NCI-H2107 treated with DMSO at 0.1 percent for 48 hours (cell line): ENCODE data around the gene STX17.
"Not testable (repeated sequence)": the region's sequence is repeated elsewhere in the genome, so short reads cannot be mapped to it uniquely, and the experiment has no call there.

Experiments
- DNase-seq: peaks from one replicate; lab custom pipeline; 2025; ENCODE audit not compliant: unreplicated experiment; lab: John Stamatoyannopoulos, UW

The STX17 gene

GRCh38 chr9:99966716-99967115 is 60.3 kb downstream of the STX17 start:
- DNase-seq = no peak

GRCh38 chr9:99967457-99967856 is 61.0 kb downstream of the STX17 start:
- DNase-seq = no peak

DNA sequence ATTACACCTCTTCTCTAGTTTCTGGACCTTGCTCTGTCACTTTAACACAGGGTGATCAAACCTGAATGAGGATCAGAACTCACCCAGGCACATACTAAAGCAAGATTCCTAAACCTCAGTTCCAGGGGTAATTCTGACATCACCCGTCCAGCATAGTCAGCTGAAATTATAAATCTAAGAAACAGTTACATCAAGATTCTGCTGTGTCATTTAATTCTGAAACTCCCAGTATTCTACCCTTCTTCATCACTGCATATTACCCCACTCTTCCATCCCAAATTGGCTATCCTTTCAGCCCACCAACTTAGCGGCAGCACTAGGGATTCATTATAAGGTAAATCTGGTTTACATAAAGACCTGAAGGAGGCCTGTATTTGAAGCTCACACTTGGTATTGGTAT is 64.0 kb downstream of the STX17 start:
- no peak for DNase-seq

DNA sequence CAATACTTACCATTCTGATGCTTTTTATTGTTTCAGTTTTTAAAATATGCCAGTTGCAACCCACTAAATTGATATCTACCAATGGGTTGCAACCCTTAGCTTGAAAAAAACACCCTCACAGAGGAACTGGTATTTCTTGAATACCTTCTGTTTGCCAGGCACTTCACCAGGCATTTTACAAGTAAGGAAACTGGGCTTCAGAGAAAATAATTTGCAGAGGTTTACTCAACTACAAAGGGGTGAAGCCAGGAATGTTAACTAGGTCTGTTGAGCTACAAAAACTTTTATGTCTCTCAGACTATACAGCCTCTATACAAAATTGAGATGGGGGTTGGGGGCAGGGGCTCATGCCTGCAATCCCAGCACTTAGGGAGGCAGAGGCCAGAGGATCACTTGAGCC is 65.0 kb downstream of the STX17 start:
- no peak for DNase-seq

DNA sequence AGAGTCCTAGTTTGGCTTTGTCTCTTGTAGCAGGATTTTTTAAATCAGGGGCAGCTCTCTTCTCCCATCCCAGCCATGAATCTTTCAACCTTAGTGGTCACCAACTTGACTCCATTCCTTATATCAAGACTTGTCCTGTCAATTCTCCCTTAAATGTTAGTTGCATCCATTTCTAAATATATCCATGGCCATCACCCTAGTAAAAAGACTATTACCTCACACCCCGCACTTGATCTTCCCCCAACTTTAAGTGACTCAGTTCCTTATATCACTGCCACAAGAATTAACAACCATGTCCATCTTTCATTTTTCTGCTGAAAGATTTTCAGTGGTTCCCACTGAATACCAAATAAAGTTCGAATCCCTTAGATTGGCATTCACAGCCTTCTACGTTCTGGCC is 67.0 kb downstream of the STX17 start:
- no peak for DNase-seq

- DNase-seq = no peak
Observed at GRCh38 chr9:99977033-99977792, 70.8 kb downstream of the STX17 start.

GRCh38 chr9:99978221-99978620 is 71.8 kb downstream of the STX17 start:
- no peak for DNase-seq

DNA sequence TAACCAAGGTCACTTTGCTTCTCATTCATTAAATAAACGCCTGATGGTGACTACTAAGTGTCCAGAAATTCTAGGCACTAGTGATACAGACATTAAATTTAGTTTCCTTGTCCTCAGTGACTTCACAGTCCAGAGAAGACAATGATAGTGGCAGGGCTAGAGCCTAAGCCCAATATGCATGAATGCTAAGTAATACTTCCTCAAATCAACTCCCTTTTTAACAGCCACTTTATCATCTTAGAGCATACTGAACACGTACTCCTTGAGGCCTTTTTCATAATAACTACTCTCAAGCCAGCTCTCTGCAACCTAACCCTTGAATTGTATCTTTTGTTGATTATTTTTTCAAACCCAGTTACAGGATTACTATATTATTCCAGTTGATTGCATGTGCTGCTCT is 74.1 kb downstream of the STX17 start:
- no peak for DNase-seq

DNA sequence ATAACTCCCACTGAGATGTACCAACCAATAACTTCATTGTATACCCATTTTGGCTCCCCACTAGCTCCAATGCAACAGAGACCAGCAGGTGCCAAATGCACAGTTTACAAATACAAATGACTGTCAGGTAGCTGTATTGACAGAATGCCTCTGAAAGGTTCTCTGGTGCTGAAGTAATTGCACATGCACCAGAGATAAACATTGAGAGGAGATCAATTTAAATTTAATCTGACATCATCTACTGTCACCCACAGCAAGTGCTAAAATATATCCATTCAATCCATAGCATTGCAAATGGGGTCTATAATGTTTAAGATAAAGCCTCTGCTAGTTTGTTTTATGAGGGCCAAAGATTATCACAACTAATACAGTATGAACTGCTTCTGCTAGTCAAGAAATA is 80.2 kb downstream of the STX17 start:
- DNase-seq = no peak

DNA sequence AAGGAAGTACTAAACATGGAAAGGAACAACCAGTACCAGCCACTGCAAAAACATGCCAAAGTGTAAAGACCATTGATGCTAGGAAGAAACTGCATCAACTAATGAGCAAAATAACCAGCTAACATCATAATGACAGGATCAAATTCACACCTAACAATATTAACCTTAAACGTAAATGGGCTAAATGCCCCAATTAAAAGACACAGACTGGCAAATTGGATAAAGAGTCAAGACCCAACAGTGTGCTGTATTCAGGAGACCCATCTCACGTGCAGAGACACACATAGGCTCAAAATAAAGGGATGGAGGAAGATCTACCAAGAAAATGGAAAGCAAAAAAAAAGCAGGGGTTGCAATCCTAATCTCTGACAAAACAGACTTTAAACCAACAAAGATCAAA is 84.1 kb downstream of the STX17 start:
- DNase-seq = not testable (repeated sequence)

GRCh38 chr9:99998266-99998665 is 91.8 kb downstream of the STX17 start:
- DNase-seq = no peak

- no peak for DNase-seq
Observed at GRCh38 chr9:99998866-99999265, 92.4 kb downstream of the STX17 start.

- DNase-seq = no peak
Observed at GRCh38 chr9:99999797-100000196, 93.3 kb downstream of the STX17 start.

GRCh38 chr9:100011062-100011681 is 104.7 kb downstream of the STX17 start:
- peak; percentile 43 for DNase-seq

- no peak for DNase-seq
Observed at GRCh38 chr9:100012279-100012678, 105.8 kb downstream of the STX17 start.

- no peak for DNase-seq
Observed at GRCh38 chr9:100013573-100013972, 107.1 kb downstream of the STX17 start.

DNA sequence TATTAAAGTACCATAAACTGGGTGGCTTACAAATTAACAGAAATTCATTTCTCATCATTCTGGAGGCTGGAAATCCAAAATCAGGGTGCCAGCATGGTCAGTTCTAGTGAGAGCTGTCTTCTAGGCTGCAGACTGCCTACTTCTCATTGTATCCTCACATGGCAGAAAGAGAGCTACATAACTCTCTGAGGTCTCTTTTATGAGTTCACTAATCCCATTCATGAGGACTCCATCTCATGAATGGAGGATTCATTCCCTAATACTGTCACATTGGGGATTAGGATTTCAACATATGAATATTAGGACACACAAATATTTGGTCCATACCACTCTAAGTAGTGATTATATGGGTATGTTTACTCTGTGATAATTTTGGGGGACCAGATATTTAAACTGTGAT is 108.4 kb downstream of the STX17 start:
- DNase-seq = no peak

DNA sequence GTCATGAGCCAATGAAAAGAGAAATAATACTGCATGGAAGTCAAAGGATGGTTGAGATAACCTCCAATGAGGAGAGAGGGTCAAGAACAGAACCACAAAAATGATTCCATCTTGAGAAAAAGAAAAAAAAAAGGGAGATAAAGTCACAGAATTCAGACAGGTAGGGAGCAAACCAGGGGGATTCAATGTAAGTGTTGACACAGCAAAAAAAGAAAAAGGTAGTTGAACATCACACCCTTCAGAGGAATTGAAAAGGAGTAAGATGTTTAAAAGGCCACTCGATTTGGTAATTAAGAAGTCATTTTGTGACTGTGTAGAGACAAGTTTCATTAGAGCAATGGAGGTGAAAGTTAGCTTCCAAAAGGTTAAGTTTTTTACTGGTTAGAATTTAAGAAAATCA is 113.1 kb downstream of the STX17 start:
- no peak for DNase-seq
